Kasumi-1 (cell line): ENCODE data around the gene MARVELD2.

Experiments used
- DNase-seq, 2 experiments: peaks; one replicate each; lab custom pipeline; 2025; lab: John Stamatoyannopoulos, UW

MARVELD2 gene

DNA sequence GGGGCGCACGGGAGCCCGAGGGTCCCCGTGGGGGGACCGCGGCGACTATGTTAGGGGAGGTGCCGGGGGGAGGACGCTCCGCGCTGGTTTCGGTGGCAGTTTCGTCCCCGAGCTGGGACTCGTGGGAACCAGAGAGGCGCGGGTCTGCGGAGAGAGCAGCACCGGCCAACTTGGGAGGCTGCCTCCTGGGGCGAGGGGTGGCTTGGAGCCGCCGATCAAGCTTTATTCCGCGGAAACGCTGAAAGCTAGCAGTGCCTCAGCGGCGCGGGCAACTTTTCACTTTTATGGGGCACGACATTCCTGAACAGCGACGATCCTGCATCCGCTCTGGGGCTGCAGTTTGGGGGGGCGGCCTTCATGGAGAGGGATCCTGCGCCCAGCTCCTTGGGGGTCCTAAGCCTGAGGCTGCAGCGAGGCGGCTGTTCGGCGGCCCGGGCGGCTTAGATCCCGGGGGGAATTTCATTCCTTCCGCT lies 78.0 kb downstream of the MARVELD2 start:
- DNase-seq: no peak

DNA sequence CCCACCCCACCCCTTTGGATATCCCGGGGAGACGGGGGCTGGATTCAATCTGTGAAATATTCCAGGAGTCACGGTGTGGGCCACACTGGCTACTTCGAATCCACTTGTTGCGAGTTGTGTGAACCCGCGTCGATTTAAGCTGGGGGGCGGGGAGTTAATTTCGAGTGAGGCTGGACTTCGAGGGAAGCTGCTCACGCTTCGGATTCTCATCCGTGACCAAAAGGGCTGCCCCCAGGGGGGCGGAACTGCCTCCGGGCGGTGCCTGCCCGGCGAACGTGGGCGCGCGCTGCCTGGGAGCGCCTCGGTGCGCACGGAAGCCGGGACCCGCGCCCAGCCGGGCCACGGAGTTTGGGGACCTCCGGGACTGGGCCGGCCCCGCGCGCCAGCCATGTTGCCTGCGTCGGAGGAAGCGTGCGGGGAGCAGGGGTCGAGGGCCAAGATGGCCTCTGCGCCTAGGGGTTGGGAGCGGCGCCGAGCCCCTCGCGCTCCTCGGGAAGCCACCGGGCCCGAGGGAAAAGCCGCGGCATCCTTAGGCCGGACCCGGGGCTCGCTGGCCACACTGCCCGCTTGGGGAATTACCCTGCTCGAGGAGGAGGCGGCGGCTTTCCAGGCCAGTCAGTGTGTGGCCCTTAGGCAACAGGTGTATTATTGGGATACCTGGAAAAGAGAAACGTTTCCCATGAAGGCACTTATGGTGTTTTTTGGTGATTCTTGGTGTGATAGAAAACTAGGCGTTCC lies 78.6 kb downstream of the MARVELD2 start:
- DNase-seq: no peak
